Effector memory CD8-positive, alpha-beta T cell (primary cell): Measurements from ENCODE around the gene PFN3.
A peak's percentile ranks its signal among the peaks of the same experiment; 100 is the strongest.

ENCODE experiments used
- ATAC-seq: fragments of 150-1000 bp; cut with Tn5 transposase; replicated peaks from 2 replicates; pipeline ENCODE4 v1.10.0; 2021; ENCODE audit warnings: mild to moderate bottlenecking, moderate library complexity
- DNase-seq, 3 experiments: peaks; one replicate each; pipeline ENCODE4 v3.0.0; 2021
- H3K27ac Mint-ChIP-seq, 2 donors: one replicate each; pipeline ENCODE4 v1.8.0; 2022; ENCODE audit warnings: mild to moderate bottlenecking in 2 of 2, mixed read lengths in 2 of 2, moderate library complexity in 2 of 2
- H3K27me3 Mint-ChIP-seq, 2 donors: one replicate each; pipeline ENCODE4 v1.8.0; 2022; ENCODE audit warnings: mixed read lengths in 2 of 2
- H3K36me3 Mint-ChIP-seq: one replicate; pipeline ENCODE4 v1.8.0; 2022; ENCODE audit warnings: mild to moderate bottlenecking, moderate library complexity, mixed read lengths; ENCODE audit not compliant: insufficient read depth
- H3K4me1 Mint-ChIP-seq, 2 donors: one replicate each; pipeline ENCODE4 v1.8.0; 2022; ENCODE audit warnings: low read depth in 2 of 2, mixed read lengths in 2 of 2
- H3K4me3 Mint-ChIP-seq, 2 donors: one replicate each; pipeline ENCODE4 v1.8.0; 2022; ENCODE audit warnings: mild to moderate bottlenecking in 2 of 2, mixed read lengths in 2 of 2, moderate library complexity in 2 of 2
- H3K9me3 Mint-ChIP-seq, 2 donors: one replicate each; pipeline ENCODE4 v1.8.0; 2022; ENCODE audit warnings: mixed read lengths in 2 of 2

The PFN3 gene

GRCh38 chr5:177443144-177443983 is 42.9 kb upstream of the PFN3 start:
- no peaks in the 10 kb centered on the region for H3K27me3 Mint-ChIP-seq
- H3K4me3 Mint-ChIP-seq, result peak overlapping the region in 1 of 2 donors; percentile 33
- ATAC-seq, result no peak
- no peak for DNase-seq
- H3K4me1 Mint-ChIP-seq, result peaks cover 44 to 49% of the 10 kb centered on the region in 2 donors
- peak overlapping the region; percentile 92 to 97 for H3K27ac Mint-ChIP-seq
- H3K9me3 Mint-ChIP-seq, result no peaks in the 10 kb centered on the region
- peaks cover 75% of the 10 kb centered on the region for H3K36me3 Mint-ChIP-seq

GRCh38 chr5:177442066-177442826 is 41.8 kb upstream of the PFN3 start:
- no peak for ATAC-seq
- Mint-ChIP-seq H3K4me1 (peaks cover 39 to 45% of the 10 kb centered on the region in 2 donors), H3K27me3 (no peaks in the 10 kb centered on the region), H3K4me3 (no peak overlapping the region), H3K36me3 (peaks cover 74% of the 10 kb centered on the region), H3K9me3 (no peaks in the 10 kb centered on the region), H3K27ac (peak overlapping the region; percentile 41 to 94)
- DNase-seq, result no peak

GRCh38 chr5:177440990-177441780 is 40.7 kb upstream of the PFN3 start:
- peaks cover 81% of the 10 kb centered on the region for H3K36me3 Mint-ChIP-seq
- H3K27me3 Mint-ChIP-seq, result no peaks in the 10 kb centered on the region
- H3K27ac Mint-ChIP-seq, result peak overlapping the region; percentile 87 to 94
- peak overlapping the region in 1 of 2 donors; percentile 48 for H3K4me3 Mint-ChIP-seq
- no peaks in the 10 kb centered on the region for H3K9me3 Mint-ChIP-seq
- H3K4me1 Mint-ChIP-seq, result peaks cover 42 to 51% of the 10 kb centered on the region in 2 donors
- no peak for ATAC-seq
- no peak for DNase-seq

DNA sequence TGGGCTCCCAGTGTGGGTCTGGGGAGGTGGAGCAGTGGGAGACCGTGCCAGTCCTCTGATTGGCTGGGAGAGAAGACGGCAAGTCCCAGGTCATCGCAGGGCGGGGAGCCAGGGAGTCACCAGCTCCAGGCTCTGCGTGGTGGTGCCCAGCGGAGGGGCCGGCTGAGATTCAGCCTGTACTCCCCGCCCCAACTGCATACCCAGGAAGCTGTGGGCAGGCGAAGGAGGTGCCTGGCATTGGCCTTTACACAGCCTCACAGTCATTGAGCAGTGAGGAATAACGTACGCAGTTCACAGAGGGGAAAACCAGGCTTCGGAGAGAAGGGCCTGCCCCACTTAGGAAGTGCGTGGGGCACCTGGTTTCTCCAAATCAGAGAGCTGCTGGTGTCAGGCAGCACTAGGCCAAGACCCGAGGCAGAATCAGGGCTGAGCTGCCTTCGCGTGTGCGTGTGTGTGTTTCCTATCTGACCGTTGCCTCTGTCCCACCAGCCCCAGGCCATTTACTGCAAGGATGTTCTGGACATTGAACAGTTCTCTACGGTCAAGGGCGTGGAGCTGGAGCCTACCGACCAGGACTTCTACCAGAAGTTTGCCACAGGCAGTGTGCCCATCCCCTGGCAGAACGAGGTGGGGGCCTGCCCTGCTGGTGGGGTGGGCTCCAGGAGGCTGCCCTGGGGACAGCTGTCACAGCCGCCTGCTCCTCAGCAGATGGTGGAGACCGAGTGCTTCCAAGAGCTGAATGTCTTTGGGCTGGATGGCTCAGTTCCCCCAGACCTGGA is 39.9 kb upstream of the PFN3 start:
- peak overlapping the region; percentile 87 to 94 for H3K27ac Mint-ChIP-seq
- ATAC-seq, result peak; percentile 81
- peaks cover 81% of the 10 kb centered on the region for H3K36me3 Mint-ChIP-seq
- no peaks in the 10 kb centered on the region for H3K9me3 Mint-ChIP-seq
- peaks cover 36 to 43% of the 10 kb centered on the region in 2 donors for H3K4me1 Mint-ChIP-seq
- H3K4me3 Mint-ChIP-seq, result peak overlapping the region; percentile 18 to 54
- DNase-seq, result peak in 2 of 3 experiments; percentile 52 to 56
- no peaks in the 10 kb centered on the region for H3K27me3 Mint-ChIP-seq

GRCh38 chr5:177439518-177440053 is 39.1 kb upstream of the PFN3 start:
- no peak for DNase-seq
- Mint-ChIP-seq H3K27ac (peak overlapping the region; percentile 87 to 94), H3K36me3 (peaks cover 87% of the 10 kb centered on the region), H3K27me3 (no peaks in the 10 kb centered on the region), H3K4me1 (peaks cover 31 to 35% of the 10 kb centered on the region in 2 donors), H3K4me3 (peak overlapping the region; percentile 18 to 54), H3K9me3 (no peaks in the 10 kb centered on the region)
- ATAC-seq, result no peak

DNA sequence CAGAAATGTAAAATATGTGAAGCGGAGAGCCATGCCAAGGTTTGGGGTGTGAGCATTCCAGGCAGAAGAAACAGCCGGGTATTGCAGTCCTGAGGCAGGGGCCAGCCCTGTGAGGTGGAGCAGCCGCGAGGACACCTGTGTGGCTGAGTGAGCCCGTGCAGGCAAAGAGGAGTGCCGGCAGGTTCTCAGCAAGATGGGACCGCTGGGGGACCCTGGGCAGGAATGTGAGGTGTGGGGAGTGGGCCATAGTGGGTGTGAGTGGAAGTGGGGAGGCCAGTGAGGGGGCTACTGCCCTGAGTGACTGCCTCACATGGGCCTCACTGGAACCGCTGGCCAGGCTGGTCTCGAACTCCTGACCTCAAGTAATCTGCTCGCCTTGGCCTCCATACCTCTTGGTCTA is 38.0 kb upstream of the PFN3 start:
- H3K4me3 Mint-ChIP-seq, result no peak overlapping the region
- ATAC-seq (no peak), DNase-seq (no peak)
- H3K27ac Mint-ChIP-seq, result peak overlapping the region; percentile 56 to 93
- H3K36me3 Mint-ChIP-seq, result peaks cover 91% of the 10 kb centered on the region
- H3K9me3 Mint-ChIP-seq, result no peaks in the 10 kb centered on the region
- H3K27me3 Mint-ChIP-seq, result no peaks in the 10 kb centered on the region
- H3K4me1 Mint-ChIP-seq, result peaks cover 26 to 28% of the 10 kb centered on the region in 2 donors

GRCh38 chr5:177437623-177438022 is 37.2 kb upstream of the PFN3 start:
- Mint-ChIP-seq H3K27me3 (no peaks in the 10 kb centered on the region), H3K36me3 (peaks cover 95% of the 10 kb centered on the region), H3K4me1 (peaks cover 24 to 36% of the 10 kb centered on the region in 2 donors), H3K27ac (peak overlapping the region; percentile 56 to 93), H3K9me3 (no peaks in the 10 kb centered on the region), H3K4me3 (no peak overlapping the region)
- no peak for DNase-seq
- no peak for ATAC-seq

- DNase-seq (no peak), ATAC-seq (no peak)
- peak overlapping the region in 1 of 2 donors; percentile 22 for H3K4me3 Mint-ChIP-seq
- peaks cover 95% of the 10 kb centered on the region for H3K36me3 Mint-ChIP-seq
- H3K27ac Mint-ChIP-seq, result peak overlapping the region in 1 of 2 donors; percentile 67
- peaks cover 34 to 44% of the 10 kb centered on the region in 2 donors for H3K4me1 Mint-ChIP-seq
- no peaks in the 10 kb centered on the region for H3K27me3 Mint-ChIP-seq
- no peaks in the 10 kb centered on the region for H3K9me3 Mint-ChIP-seq
These were observed 35.5 kb upstream of the PFN3 start for GRCh38 chr5:177435847-177436536.

DNA sequence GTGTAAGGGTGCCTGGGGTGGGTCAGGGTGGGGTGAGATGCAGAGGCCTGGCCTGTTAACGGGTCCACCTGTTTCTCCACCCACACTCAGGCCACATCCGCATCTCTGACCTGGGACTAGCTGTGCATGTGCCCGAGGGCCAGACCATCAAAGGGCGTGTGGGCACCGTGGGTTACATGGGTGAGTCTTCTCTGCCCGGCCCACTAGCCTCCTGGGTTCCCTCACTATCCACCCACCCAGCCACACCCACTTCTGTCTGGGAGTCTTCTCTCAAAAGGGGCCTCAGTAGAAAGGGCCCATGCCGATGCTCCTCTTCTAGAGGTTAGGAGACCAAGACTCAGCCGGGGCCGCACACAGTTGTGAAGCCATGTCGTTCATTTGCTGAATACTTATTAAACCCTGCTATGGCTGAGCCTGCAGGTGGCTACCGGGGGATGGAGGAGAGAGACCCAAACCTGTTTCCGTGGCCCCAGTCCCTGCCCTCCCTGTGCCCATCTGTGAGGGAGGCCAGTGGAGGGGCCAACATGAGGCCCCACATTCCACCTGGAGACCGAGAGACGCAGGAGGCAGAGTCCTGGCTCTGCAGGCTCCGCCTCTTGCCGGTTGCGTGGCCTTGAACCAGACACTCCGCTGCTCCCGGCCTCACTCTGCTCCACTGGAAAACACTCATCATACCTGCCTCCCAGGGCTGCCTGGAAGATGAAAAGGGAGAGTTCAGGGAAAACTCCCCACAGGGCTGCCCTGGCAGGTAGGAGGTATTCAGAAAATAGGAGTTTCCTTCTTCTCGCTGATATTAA is 34.7 kb upstream of the PFN3 start:
- Mint-ChIP-seq H3K9me3 (no peaks in the 10 kb centered on the region), H3K27ac (peak overlapping the region; percentile 58 to 83), H3K36me3 (peaks cover 96% of the 10 kb centered on the region), H3K4me3 (peak overlapping the region in 1 of 2 donors; percentile 22), H3K4me1 (peaks cover 39 to 49% of the 10 kb centered on the region in 2 donors), H3K27me3 (no peaks in the 10 kb centered on the region)
- ATAC-seq, result no peak
- no peak for DNase-seq

DNA sequence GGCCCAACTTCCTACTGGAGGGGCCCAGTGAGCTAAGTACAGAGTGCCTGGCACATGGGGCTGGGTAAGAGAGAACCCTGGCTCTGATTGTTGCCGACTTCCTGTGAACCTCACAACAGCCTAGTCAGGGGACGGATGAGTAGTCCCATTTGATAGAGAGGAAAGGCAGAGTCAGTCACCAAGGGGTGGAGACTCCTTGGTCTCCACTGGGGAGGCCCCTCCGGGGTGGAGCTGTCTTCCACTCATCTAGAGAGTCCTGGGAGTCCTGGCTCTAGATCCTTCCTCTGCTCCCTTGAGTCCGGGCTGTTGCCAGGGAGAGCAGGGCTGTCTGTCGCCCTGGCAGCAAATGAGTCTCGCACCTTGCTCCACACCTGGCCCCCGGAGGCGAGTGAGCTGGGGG is 34.0 kb upstream of the PFN3 start:
- no peak for DNase-seq
- Mint-ChIP-seq H3K4me3 (peak overlapping the region; percentile 51 to 53), H3K9me3 (no peaks in the 10 kb centered on the region), H3K27ac (peak overlapping the region; percentile 58 to 83), H3K4me1 (peaks cover 39 to 50% of the 10 kb centered on the region in 2 donors), H3K36me3 (peaks cover 97% of the 10 kb centered on the region), H3K27me3 (no peaks in the 10 kb centered on the region)
- no peak for ATAC-seq

DNA sequence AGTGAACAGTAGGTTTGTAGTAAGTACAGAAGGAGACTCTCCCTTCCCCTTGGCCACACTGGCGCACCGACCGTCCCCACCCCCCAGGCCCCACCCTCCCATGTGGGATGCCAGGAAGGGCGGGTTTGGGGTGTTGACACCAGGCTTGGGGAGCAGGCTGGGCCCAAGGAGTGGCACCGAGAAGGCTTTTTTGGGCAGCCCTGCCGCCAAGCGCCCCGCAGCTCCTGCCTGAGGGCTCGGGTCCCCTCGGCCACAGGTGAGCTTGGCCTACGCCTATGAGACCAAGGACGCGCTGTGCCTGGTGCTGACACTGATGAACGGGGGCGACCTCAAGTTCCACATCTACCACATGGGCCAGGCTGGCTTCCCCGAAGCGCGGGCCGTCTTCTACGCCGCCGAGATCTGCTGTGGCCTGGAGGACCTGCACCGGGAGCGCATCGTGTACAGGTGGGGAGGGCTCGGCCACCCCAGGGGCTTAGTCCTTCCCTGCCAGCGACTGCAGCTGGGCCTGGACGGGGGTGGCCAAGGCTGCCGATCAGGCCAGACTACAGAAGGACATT is 33.3 kb upstream of the PFN3 start:
- H3K36me3 Mint-ChIP-seq, result peaks cover 98% of the 10 kb centered on the region
- peaks cover 46 to 57% of the 10 kb centered on the region in 2 donors for H3K4me1 Mint-ChIP-seq
- H3K4me3 Mint-ChIP-seq, result peak overlapping the region; percentile 51 to 69
- no peak for DNase-seq
- no peak for ATAC-seq
- no peaks in the 10 kb centered on the region for H3K27me3 Mint-ChIP-seq
- no peaks in the 10 kb centered on the region for H3K9me3 Mint-ChIP-seq
- H3K27ac Mint-ChIP-seq, result peak overlapping the region; percentile 69 to 93
